Neutrophil (primary cell): Measurements from ENCODE around the gene SPTBN2.

Experiments used
- H3K27ac ChIP-seq: fragments of 200-600 bp; sonication (generic); 2 replicates; pipeline ENCODE4 v1.5.1; 2016; ENCODE audit warnings: mild to moderate bottlenecking, moderate library complexity
- H3K27me3 ChIP-seq: fragments of 200-600 bp; sonication (generic); 2 replicates; pipeline ENCODE4 v1.6.0; 2016; ENCODE audit warnings: mild to moderate bottlenecking
- H3K36me3 ChIP-seq: fragments of 200-600 bp; sonication (generic); 2 replicates; pipeline ENCODE4 v1.5.1; 2017
- H3K4me1 ChIP-seq, 2 experiments: fragments of 200-600 bp in 1 of 2; sonication (generic) in 1 of 2; 1 replicate in 1 of 2; 2 replicates in 1 of 2; pipeline versions ENCODE4 v1.5.1 to v1.6.1; 2013 to 2016; ENCODE audit warnings: low read depth in 1 of 2, low read length in 1 of 2, mild to moderate bottlenecking in 1 of 2, moderate library complexity in 1 of 2; ENCODE audit not compliant: control insufficient read depth in 1 of 2, insufficient read depth in 1 of 2
- H3K4me3 ChIP-seq, 2 experiments: fragments of 200-600 bp in 1 of 2; sonication (generic) in 1 of 2; 1 replicate in 1 of 2; 2 replicates in 1 of 2; pipeline ENCODE4 v1.5.1; 2013 to 2016; ENCODE audit warnings: low read depth in 1 of 2, low read length in 1 of 2, mild to moderate bottlenecking in 1 of 2, moderate library complexity in 1 of 2
- H3K9me3 ChIP-seq: fragments of 200-600 bp; sonication (generic); 2 replicates; pipeline ENCODE4 v1.5.1; 2016
- CTCF ChIP-seq: fragments of 200-600 bp; sonication (generic); IDR thresholded peaks from 2 replicates; pipeline ENCODE4 v1.5.1; 2016; ENCODE audit warnings: antibody characterized with exemption

Gene SPTBN2

DNA sequence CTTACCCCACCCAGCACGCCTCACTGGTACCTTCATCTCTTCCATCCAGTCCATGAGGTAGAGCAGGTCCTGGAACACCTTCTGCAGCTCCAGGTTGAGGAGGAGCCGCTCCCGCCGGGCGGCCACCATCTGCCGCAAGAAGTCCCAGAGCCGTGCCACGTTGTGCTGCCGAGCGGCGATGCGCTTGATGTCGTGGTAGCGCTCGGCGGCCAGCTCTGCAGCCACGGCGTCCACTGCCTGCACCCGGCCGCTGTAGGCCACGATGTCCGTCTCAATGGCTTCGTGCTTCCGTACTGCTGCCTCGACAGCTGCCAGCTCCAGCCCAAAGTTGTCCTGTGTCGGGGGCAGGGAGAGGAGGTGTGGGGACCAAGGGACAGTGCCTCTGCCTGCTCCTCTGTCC, 21.5 kb downstream of the SPTBN2 start:
- TF ChIP-seq CTCF, result no peak
- Histone ChIP-seq H3K27me3 (no peaks in the 10 kb centered on the region), H3K27ac (no peak overlapping the region), H3K4me3 (no peak overlapping the region), H3K36me3 (no peaks in the 10 kb centered on the region), H3K9me3 (no peaks in the 10 kb centered on the region), H3K4me1 (no peaks in the 10 kb centered on the region)

- TF ChIP-seq CTCF, result no peak
- Histone ChIP-seq H3K27ac (no peak overlapping the region), H3K36me3 (no peaks in the 10 kb centered on the region), H3K9me3 (no peaks in the 10 kb centered on the region), H3K27me3 (no peaks in the 10 kb centered on the region), H3K4me3 (no peak overlapping the region), H3K4me1 (no peaks in the 10 kb centered on the region)
These were observed 22.0 kb downstream of the SPTBN2 start for GRCh38 chr11:66706989-66707388.

DNA sequence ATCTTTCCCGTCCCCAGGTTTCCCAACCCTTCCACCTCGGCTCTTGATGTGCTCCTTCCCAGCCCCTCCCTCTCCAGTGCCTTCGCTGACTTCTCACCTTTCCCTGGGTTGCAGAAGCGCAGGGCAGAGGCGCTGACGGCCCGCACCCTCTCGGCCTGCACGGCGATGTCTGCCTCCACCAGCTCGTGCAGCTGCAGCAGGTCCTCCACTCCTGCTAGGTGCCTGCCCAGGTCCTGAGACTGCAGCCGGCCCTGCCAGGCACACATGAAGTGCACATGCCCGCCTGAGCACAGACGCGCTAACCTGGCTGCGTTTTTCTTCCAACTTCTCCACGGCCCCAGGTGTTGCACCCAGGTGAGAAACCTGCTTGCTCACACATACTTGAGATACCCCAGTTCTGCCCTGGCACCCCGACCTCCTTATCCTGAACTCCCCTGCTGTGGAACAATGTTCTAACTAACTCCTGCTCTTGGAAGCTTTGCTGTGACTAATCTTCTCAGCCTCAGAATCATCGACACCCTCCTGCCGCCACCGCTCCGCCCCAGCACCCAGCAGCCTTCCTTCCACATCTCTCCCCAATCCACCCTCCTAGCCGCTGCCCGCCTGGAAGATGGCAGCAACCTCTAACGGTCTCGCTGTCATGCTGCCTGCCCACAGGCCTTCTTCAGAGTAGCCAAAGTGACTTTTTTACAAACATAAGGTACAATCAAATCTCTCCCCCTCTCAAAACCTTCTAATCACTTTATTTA, 23.3 kb downstream of the SPTBN2 start:
- Histone ChIP-seq H3K4me3 (no peak overlapping the region), H3K4me1 (no peaks in the 10 kb centered on the region), H3K27ac (no peak overlapping the region), H3K36me3 (no peaks in the 10 kb centered on the region), H3K9me3 (no peaks in the 10 kb centered on the region), H3K27me3 (no peaks in the 10 kb centered on the region)
- TF ChIP-seq CTCF, result no peak

GRCh38 chr11:66704659-66705360, 24.2 kb downstream of the SPTBN2 start:
- H3K36me3 ChIP-seq, result no peaks in the 10 kb centered on the region
- no peak overlapping the region for H3K27ac ChIP-seq
- H3K4me1 ChIP-seq, result no peaks in the 10 kb centered on the region
- H3K4me3 ChIP-seq, result no peak overlapping the region
- no peaks in the 10 kb centered on the region for H3K9me3 ChIP-seq
- H3K27me3 ChIP-seq, result no peaks in the 10 kb centered on the region
- no peak for TF ChIP-seq CTCF

GRCh38 chr11:66701432-66702240, 27.4 kb downstream of the SPTBN2 start:
- Histone ChIP-seq H3K27me3 (no peaks in the 10 kb centered on the region), H3K4me1 (no peaks in the 10 kb centered on the region), H3K36me3 (no peaks in the 10 kb centered on the region), H3K9me3 (no peaks in the 10 kb centered on the region), H3K27ac (no peak overlapping the region), H3K4me3 (no peak overlapping the region)
- TF ChIP-seq CTCF, result no peak
